DND-41 (cell line): ENCODE measurements around the gene FRMD8.

Experiments
- ATAC-seq: fragments of 200-7000 bp; cut with Tn5 transposase; 3 replicates; pipeline ENCODE4 v1.9.1; 2021; ENCODE audit warnings: low read depth; ENCODE audit not compliant: insufficient read depth
- DNase-seq: peaks from one replicate; pipeline ENCODE4 v3.0.0-alpha.2; 2020
- H2AFZ ChIP-seq: 2 replicates; pipeline ENCODE4 v1.6.0; 2012; ENCODE audit warnings: low read depth, low read length
- H3K27ac ChIP-seq: 2 replicates; pipeline ENCODE4 v1.5.1; 2012; ENCODE audit warnings: low read length, inconsistent platforms
- H3K27me3 ChIP-seq: fragments of 200-600 bp; sonication (generic); 2 replicates; pipeline ENCODE4 v1.6.0; 2012; ENCODE audit warnings: low read length, mild to moderate bottlenecking, inconsistent platforms; ENCODE audit not compliant: insufficient read depth, poor library complexity
- H3K36me3 ChIP-seq: 2 replicates; pipeline ENCODE4 v1.5.1; 2012; ENCODE audit warnings: low read length, inconsistent platforms; ENCODE audit not compliant: insufficient read depth
- H3K4me1 ChIP-seq: 2 replicates; pipeline ENCODE4 v1.5.1; 2012; ENCODE audit warnings: mild to moderate bottlenecking, low read length; ENCODE audit not compliant: insufficient read depth
- H3K4me2 ChIP-seq: 2 replicates; pipeline ENCODE4 v1.6.0; 2012; ENCODE audit warnings: mild to moderate bottlenecking, moderate library complexity, low read length, inconsistent platforms; ENCODE audit not compliant: insufficient read depth
- H3K4me3 ChIP-seq, 2 experiments: fragments of 200-600 bp in 1 of 2; shearing (Covaris generic) in 1 of 2; 2 replicates each; pipeline ENCODE4 v1.5.1; 2012 to 2016; ENCODE audit warnings: inconsistent platforms in 2 of 2, low read length in 2 of 2, mild to moderate bottlenecking in 2 of 2, low read depth in 1 of 2, moderate library complexity in 1 of 2
- H3K79me2 ChIP-seq: 2 replicates; pipeline ENCODE4 v1.6.0; 2012; ENCODE audit warnings: low read length, inconsistent platforms; ENCODE audit not compliant: insufficient read depth
- H3K9ac ChIP-seq: 2 replicates; pipeline ENCODE4 v1.6.0; 2012; ENCODE audit warnings: low read depth, mild to moderate bottlenecking, inconsistent platforms, low read length, moderate library complexity
- H3K9me3 ChIP-seq: 2 replicates; pipeline ENCODE4 v1.5.1; 2012; ENCODE audit warnings: low read length, moderate library complexity, mild to moderate bottlenecking, inconsistent platforms; ENCODE audit not compliant: insufficient read depth, severe bottlenecking
- H4K20me1 ChIP-seq: 2 replicates; pipeline ENCODE4 v1.6.0; 2012; ENCODE audit warnings: low read length; ENCODE audit not compliant: insufficient read depth
- EZH2 ChIP-seq: IDR thresholded peaks from 3 replicates; pipeline ENCODE4 v1.6.1; 2012; ENCODE audit warnings: borderline replicate concordance, low read depth, mild to moderate bottlenecking, moderate library complexity, low read length, inconsistent platforms; ENCODE audit not compliant: severe bottlenecking
- TF ChIP-seq, protein P1 (sequence below): IDR thresholded peaks from 2 replicates; pipeline ENCODE4 v1.5.1; 2012; ENCODE audit warnings: borderline replicate concordance, low read length, moderate library complexity, mild to moderate bottlenecking; ENCODE audit not compliant: poor library complexity, severe bottlenecking; ENCODE audit errors: extremely low read depth

FRMD8 gene

GRCh38 chr11:65395961-65396530, 9.6 kb downstream of the FRMD8 start:
- Histone ChIP-seq H4K20me1 (peaks cover 21% of the 10 kb centered on the region), H3K4me3 (no peak overlapping the region), H3K4me2 (no peak overlapping the region), H3K4me1 (no peaks in the 10 kb centered on the region), H3K9ac (no peak overlapping the region), H3K9me3 (no peaks in the 10 kb centered on the region), H3K36me3 (peaks cover 82% of the 10 kb centered on the region), H3K79me2 (peaks cover 25% of the 10 kb centered on the region), H3K27me3 (no peaks in the 10 kb centered on the region), H2AFZ (no peak overlapping the region), H3K27ac (no peak overlapping the region)
- ATAC-seq: no peak
- DNase-seq: no peak
- TF ChIP-seq, protein P1, sequence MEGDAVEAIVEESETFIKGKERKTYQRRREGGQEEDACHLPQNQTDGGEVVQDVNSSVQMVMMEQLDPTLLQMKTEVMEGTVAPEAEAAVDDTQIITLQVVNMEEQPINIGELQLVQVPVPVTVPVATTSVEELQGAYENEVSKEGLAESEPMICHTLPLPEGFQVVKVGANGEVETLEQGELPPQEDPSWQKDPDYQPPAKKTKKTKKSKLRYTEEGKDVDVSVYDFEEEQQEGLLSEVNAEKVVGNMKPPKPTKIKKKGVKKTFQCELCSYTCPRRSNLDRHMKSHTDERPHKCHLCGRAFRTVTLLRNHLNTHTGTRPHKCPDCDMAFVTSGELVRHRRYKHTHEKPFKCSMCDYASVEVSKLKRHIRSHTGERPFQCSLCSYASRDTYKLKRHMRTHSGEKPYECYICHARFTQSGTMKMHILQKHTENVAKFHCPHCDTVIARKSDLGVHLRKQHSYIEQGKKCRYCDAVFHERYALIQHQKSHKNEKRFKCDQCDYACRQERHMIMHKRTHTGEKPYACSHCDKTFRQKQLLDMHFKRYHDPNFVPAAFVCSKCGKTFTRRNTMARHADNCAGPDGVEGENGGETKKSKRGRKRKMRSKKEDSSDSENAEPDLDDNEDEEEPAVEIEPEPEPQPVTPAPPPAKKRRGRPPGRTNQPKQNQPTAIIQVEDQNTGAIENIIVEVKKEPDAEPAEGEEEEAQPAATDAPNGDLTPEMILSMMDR: no peak
- no peak for TF ChIP-seq EZH2

- DNase-seq: no peak
- H3K79me2 ChIP-seq: peaks cover 18% of the 10 kb centered on the region; the same call in 1 of the 2 replicates
- H3K4me3 ChIP-seq: no peak overlapping the region
- H3K9ac ChIP-seq: no peak overlapping the region
- peaks cover 76% of the 10 kb centered on the region for H3K36me3 ChIP-seq
- no peak overlapping the region for H3K27ac ChIP-seq
- no peaks in the 10 kb centered on the region for H3K4me1 ChIP-seq
- H3K27me3 ChIP-seq: no peaks in the 10 kb centered on the region
- H3K4me2 ChIP-seq: no peak overlapping the region
- no peak for ATAC-seq
- H3K9me3 ChIP-seq: no peaks in the 10 kb centered on the region
- no peak for TF ChIP-seq EZH2
- TF ChIP-seq, protein P1: no peak
- no peak overlapping the region for H2AFZ ChIP-seq
- H4K20me1 ChIP-seq: peaks cover 21% of the 10 kb centered on the region
Measured at GRCh38 chr11:65396769-65397745, 10.6 kb downstream of the FRMD8 start.

DNA sequence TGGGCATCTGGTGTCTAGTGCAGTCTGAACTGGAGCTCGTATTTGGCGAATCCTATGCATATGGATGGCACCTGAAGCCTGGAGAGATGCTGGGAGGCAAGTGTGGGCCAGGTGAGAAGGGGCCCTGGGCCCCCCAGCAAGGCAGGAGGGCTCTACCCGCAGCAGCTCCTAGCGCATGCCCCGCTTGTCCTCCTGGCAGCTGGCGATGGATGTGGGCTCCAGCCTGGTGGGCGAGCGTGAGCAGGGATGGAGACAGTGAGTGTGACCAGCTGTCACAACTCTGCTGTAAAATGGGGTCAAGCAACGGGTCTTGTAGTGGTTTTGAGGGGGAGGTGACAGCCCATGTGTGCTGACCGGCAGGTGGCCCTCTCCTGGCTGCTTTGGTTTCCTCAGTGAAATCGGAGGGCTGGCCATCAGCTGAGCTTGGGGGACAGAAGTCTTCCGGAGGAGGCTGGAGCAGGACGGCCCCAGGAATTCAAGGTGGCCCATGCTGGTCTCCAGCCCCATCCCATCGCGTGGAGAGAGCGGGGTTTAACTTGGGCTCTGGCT, 12.0 kb downstream of the FRMD8 start:
- no peak for TF ChIP-seq EZH2
- TF ChIP-seq, protein P1: no peak
- no peaks in the 10 kb centered on the region for H3K4me1 ChIP-seq
- peaks cover 6% of the 10 kb centered on the region; the same call in 1 of the 2 replicates for H3K79me2 ChIP-seq
- H2AFZ ChIP-seq: no peak overlapping the region
- no peak overlapping the region for H3K9ac ChIP-seq
- H3K4me3 ChIP-seq: no peak overlapping the region
- DNase-seq (no peak), ATAC-seq (no peak)
- peaks cover 66% of the 10 kb centered on the region for H3K36me3 ChIP-seq
- H4K20me1 ChIP-seq: peaks cover 11% of the 10 kb centered on the region; the same call in 1 of the 2 replicates
- no peak overlapping the region for H3K4me2 ChIP-seq
- no peaks in the 10 kb centered on the region for H3K9me3 ChIP-seq
- H3K27ac ChIP-seq: no peak overlapping the region
- H3K27me3 ChIP-seq: no peaks in the 10 kb centered on the region
